Measurements from ENCODE around the gene CTDSP2.

CTDSP2 gene

GRCh38 chr12:57770734-57771133, 75.8 kb downstream of the CTDSP2 start:
- no peak for DNase-seq (ENCODE audit: low read depth)
- TF ChIP-seq, protein P1, sequence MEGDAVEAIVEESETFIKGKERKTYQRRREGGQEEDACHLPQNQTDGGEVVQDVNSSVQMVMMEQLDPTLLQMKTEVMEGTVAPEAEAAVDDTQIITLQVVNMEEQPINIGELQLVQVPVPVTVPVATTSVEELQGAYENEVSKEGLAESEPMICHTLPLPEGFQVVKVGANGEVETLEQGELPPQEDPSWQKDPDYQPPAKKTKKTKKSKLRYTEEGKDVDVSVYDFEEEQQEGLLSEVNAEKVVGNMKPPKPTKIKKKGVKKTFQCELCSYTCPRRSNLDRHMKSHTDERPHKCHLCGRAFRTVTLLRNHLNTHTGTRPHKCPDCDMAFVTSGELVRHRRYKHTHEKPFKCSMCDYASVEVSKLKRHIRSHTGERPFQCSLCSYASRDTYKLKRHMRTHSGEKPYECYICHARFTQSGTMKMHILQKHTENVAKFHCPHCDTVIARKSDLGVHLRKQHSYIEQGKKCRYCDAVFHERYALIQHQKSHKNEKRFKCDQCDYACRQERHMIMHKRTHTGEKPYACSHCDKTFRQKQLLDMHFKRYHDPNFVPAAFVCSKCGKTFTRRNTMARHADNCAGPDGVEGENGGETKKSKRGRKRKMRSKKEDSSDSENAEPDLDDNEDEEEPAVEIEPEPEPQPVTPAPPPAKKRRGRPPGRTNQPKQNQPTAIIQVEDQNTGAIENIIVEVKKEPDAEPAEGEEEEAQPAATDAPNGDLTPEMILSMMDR (IDR thresholded peaks at IDR 0.05; ENCODE audit: control insufficient read depth, insufficient read depth, low read depth, low read length, missing control alignments): no peak
- H3K4me3 ChIP-seq (ENCODE audit: control insufficient read depth, low read depth, low read length): no peak overlapping the region

Data from AG09309 (cell line).